ENCODE measurements around the gene CORT. TPM values are rescaled to one million over a fixed set of nuclear protein-coding genes. Genes with fewer than 3 reads are reported as not detected.

CORT gene
- total RNA-seq, 4 donors from 2014 or later: not detected

DNA sequence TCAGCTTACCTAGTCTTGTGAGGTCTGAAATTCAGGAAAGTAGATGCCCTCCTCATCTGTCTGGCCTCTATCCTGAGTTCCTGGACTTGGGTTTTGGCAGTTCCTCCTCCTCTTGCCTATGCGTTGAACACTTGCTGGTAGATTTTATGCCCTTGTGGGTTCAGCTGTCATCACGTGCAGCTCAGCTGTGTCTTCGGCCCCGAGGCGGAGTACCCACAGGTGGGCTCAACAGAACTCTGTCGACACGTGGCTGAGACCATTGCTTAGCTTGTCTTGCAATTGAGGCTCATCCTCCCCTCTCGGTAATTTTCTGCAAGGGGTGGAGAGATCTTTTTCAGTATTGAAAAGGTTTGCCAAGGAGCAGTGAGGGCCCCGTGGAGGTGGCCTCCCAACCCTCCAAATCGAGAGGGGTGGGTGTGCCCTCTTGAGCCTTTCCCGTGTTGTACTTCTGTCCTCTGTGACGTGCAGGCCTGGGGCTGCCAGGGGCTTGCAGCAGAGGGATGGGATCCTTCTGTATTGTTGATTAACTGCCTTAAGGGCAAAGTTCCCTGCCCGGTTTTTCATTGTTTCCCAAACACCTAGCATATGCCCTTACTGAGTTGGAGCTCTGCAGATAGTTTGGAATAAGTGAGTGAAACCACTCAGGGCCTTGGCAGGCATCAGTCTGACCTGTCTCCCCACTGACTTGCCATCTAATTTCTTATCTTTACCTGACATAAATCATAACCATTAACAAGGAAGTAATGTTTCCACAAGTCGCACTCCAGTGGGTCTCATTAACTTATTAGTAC, 16.7 kb upstream of the CORT start:
- WGBS, 2 donors (ENCODE audit: low coverage in 1 of 2): 68% methylated on average over 11 of the region's 14 CpGs; no CpG with 5 or more reads in 1 of the 2 donors
- no peaks in the 10 kb centered on the region for H3K27me3 ChIP-seq
- H3K4me3 ChIP-seq: no peak overlapping the region
- no peaks in the 10 kb centered on the region for H3K9me3 ChIP-seq
- TF ChIP-seq POLR2A (IDR thresholded peaks at IDR 0.05) (no peak), POLR2AphosphoS5 (IDR thresholded peaks at IDR 0.05) (no peak), EP300 (IDR thresholded peaks at IDR 0.05) (no peak)
- TF ChIP-seq, protein P1, sequence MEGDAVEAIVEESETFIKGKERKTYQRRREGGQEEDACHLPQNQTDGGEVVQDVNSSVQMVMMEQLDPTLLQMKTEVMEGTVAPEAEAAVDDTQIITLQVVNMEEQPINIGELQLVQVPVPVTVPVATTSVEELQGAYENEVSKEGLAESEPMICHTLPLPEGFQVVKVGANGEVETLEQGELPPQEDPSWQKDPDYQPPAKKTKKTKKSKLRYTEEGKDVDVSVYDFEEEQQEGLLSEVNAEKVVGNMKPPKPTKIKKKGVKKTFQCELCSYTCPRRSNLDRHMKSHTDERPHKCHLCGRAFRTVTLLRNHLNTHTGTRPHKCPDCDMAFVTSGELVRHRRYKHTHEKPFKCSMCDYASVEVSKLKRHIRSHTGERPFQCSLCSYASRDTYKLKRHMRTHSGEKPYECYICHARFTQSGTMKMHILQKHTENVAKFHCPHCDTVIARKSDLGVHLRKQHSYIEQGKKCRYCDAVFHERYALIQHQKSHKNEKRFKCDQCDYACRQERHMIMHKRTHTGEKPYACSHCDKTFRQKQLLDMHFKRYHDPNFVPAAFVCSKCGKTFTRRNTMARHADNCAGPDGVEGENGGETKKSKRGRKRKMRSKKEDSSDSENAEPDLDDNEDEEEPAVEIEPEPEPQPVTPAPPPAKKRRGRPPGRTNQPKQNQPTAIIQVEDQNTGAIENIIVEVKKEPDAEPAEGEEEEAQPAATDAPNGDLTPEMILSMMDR (IDR thresholded peaks at IDR 0.05): no peak
- peaks cover 0 to 5% of the 10 kb centered on the region in 2 donors for H3K36me3 ChIP-seq
- peaks cover 0 to 30% (median 7%) of the 10 kb centered on the region in 3 donors for H3K4me1 ChIP-seq
- H3K27ac ChIP-seq: no peak overlapping the region
- ATAC-seq: no peak

DNA sequence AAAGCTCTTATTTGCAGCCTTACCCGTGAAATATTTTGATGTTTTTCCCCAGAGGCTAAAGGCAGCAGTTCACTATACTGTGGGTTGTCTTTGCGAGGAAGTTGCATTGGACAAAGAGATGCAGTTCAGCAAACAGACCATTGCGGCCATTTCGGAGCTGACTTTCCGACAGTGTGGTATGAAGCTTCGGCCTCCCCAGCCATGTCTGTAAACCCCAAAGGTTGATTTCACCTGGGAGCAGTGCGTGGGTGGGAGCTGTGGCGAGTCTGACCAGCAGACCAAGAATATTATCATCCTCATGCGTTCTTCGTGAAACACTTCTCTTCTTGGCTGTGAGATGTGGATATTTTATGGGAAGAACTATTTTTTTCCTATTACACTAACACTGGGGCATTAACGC, 16.0 kb upstream of the CORT start:
- TF ChIP-seq EP300 (IDR thresholded peaks at IDR 0.05) (no peak), POLR2AphosphoS5 (IDR thresholded peaks at IDR 0.05) (no peak), POLR2A (IDR thresholded peaks at IDR 0.05) (no peak)
- TF ChIP-seq, protein P1 (IDR thresholded peaks at IDR 0.05): no peak

DNA sequence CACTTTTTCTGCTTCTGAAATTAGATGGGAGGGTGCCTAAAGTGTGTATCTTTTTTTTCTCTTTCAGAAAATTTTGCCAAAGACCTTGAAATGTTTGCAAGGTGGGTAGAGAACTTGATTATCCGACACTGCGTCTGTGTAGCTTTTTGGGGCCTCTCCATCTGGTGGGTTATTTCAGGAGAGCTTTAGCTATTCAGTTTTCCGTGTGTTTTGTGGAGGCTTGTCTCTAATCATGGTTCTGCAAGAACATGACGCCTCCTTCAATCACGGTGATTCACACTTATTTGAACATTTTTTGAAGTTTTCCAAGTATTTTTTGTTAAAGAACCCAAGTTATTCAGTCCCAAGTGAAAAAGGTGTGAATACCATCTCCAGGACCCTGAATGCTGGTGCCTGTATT, 15.2 kb upstream of the CORT start:
- Histone ChIP-seq H3K9me3 (no peaks in the 10 kb centered on the region), H3K36me3 (peaks cover 0 to 7% of the 10 kb centered on the region in 2 donors), H3K4me1 (peaks cover 0 to 23% (median 7%) of the 10 kb centered on the region in 3 donors), H3K27me3 (no peaks in the 10 kb centered on the region), H3K4me3 (no peak overlapping the region), H3K27ac (no peak overlapping the region)
- no peak for ATAC-seq
- 92 to 93% methylated on average over 4 to 5 of the region's 5 CpGs for WGBS, 2 donors (ENCODE audit: low coverage in 1 of 2)
- TF ChIP-seq, protein P1 (IDR thresholded peaks at IDR 0.05): no peak
- TF ChIP-seq EP300 (IDR thresholded peaks at IDR 0.05): no peak
- no peak for TF ChIP-seq POLR2AphosphoS5 (IDR thresholded peaks at IDR 0.05)
- no peak for TF ChIP-seq POLR2A (IDR thresholded peaks at IDR 0.05)

More for the DNA sequence above, 16.0 kb upstream of the CORT start:
- H3K27me3 ChIP-seq: no peaks in the 10 kb centered on the region
- peaks cover 0 to 27% (median 7%) of the 10 kb centered on the region in 3 donors for H3K4me1 ChIP-seq
- ATAC-seq: no peak
- WGBS, 2 donors (ENCODE audit: low coverage in 1 of 2): 79 to 85% methylated on average over 3 to 7 of the region's 11 CpGs
- H3K9me3 ChIP-seq: no peaks in the 10 kb centered on the region
- no peak overlapping the region for H3K4me3 ChIP-seq
- H3K27ac ChIP-seq: no peak overlapping the region
- H3K36me3 ChIP-seq: peaks cover 0 to 5% of the 10 kb centered on the region in 2 donors

DNA sequence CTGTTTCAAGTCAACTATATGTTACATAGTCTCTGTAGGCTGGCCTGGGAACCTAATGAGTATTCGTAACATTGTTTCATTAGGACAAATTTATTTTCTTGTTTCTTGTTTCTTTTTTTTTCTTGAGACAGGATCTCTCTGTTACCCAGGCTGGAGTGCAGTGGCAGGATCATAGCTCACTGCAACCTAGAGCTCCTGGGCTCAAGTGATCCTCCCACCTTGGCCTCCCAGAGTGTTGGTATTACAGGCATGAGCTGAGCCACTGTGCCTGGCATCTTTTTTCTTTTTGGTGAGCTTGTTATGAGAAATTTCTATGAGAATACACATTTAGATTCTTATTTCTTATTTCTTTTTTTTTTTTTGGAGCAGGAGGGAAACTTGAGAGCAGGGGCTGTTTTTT, 12.8 kb upstream of the CORT start:
- no peaks in the 10 kb centered on the region for H3K27me3 ChIP-seq
- peaks cover 0 to 21% of the 10 kb centered on the region in 2 donors for H3K36me3 ChIP-seq
- H3K4me1 ChIP-seq: peaks cover 0 to 4% (median 0%) of the 10 kb centered on the region in 3 donors
- H3K9me3 ChIP-seq: no peaks in the 10 kb centered on the region
- 90 to 100% methylated on average over 1 of the region's 1 CpG for WGBS, 2 donors (ENCODE audit: low coverage in 1 of 2)
- TF ChIP-seq POLR2A (IDR thresholded peaks at IDR 0.05): no peak
- no peak for TF ChIP-seq POLR2AphosphoS5 (IDR thresholded peaks at IDR 0.05)
- no peak for TF ChIP-seq EP300 (IDR thresholded peaks at IDR 0.05)
- TF ChIP-seq, protein P1 (IDR thresholded peaks at IDR 0.05): no peak
- no peak overlapping the region for H3K27ac ChIP-seq
- ATAC-seq: no peak
- no peak overlapping the region for H3K4me3 ChIP-seq

DNA sequence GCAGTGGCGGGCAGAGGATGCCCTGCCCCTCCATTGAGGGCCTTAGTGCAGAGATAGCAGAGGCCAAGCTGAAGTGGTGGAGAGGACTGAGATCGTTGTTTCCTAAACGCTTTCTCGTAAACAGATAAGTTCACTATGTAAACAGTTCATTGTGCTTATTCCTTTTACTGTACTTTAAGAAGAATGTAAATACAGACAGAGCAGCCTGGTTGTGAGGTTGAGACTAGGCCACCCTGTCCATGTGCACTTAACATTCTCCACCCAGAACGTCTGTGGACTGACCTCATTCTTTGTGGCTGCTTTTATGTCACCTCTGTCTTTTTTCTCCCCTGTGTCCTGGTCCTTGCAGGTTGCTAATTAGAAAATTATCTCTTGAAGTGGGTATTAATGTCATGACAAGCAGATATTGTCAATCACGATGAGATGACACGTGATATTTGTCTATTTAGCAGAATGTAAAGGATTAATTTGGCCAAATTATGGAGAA, 11.1 kb upstream of the CORT start:
- Histone ChIP-seq H3K4me3 (no peak overlapping the region), H3K27ac (no peak overlapping the region), H3K27me3 (no peaks in the 10 kb centered on the region), H3K36me3 (peaks cover 0 to 27% of the 10 kb centered on the region in 2 donors), H3K9me3 (no peaks in the 10 kb centered on the region), H3K4me1 (no peaks in the 10 kb centered on the region)
- TF ChIP-seq, protein P1 (IDR thresholded peaks at IDR 0.05): no peak
- TF ChIP-seq EP300 (IDR thresholded peaks at IDR 0.05) (no peak), POLR2A (IDR thresholded peaks at IDR 0.05) (no peak), POLR2AphosphoS5 (IDR thresholded peaks at IDR 0.05) (no peak)
- no peak for ATAC-seq
- WGBS, 2 donors (ENCODE audit: low coverage in 1 of 2): 53 to 59% methylated on average over 7 of the region's 7 CpGs
